ENCODE data around the gene NOTCH1. TPM values are rescaled to one million over a fixed set of nuclear protein-coding genes. Genes with fewer than 3 reads are reported as not detected.

The NOTCH1 gene
- total RNA-seq: 11.8 and 17.3 TPM in 2 replicates

DNA sequence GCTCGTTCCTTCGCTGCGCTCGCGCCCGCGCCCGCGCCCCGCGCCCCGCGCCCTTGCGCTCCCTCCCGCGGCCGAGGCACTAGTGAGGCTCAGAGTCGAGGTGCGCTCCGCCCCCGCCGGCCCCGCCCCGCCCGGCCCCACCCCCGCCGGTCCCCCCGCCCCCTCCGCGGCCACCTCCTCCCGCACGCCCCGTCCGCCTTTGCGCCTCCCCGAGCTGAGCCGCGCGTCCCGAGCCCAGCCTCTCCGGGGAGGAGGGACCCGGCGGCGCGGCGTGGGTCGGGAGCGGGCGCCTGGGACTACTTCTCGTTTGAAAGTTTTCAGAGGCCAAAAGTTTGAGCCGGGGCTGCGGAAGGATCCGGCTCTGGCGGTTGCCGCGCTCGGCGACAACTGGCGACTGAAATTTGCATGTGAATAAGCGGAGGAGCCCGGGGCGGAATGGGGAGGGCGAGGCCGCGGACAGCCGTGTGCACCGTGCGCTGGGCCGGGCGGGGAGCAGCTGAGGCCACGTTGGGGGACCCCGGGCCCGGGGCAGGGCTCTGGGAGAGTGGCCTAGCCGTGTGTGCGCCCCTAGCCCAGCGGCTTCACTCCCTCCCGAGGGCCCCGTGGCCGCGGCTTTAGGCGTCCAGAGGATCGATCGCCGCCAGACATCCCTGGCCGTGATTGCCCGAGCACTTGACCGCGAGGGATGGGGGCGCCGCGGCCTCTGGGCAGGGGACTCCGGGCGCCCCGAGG lies at the start of gene NOTCH1:
Gene NOTCH1 (minus strand): TSS at position 84 of the 732 bp plus-strand sequence. CDS start 262 bp downstream, outside the sequence.

DNA sequence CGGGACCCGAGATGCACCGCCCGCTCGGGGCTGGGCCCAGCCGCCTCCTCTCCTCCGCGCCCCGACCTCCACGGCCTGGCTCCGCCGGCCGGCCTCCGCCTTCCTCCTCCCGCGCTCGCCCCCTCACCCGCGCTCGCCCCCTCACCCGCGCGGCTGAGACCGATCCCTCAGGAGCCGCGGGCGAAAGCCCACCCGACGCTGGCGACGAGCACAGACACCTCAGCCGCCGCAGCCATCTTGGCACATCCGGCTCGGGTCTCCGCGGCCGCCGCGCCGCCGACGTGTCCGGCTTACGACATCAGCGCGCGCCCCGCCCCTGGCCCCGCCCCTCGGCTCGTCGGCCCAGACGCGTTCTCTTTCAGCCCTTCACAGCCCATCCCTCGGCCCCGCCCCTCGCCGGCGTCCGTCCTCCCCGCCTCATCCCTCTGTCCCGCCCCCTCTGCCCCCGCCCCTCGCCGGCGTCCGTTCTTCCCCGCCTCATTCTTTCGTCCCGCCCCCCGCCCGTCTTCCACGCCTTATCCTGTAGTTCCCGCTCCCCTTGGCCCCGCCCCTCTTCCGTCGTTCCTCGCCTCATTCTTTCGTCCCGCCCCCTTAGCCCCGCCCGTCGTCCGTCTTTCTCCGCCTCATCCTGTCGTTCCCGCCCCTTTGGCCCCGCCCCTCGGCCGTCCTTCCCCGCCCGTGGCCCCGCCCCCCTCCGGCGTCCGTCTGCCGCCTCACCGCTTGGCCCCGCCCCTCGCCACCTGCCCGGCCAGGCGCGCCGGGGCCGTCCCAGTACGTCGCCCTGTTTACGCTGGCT lies 62.9 kb downstream of the NOTCH1 start, which contains the start of gene SEC16A:
Gene SEC16A (minus strand): TSS at position 248 of the 796 bp plus-strand sequence. CDS start 5,425 bp downstream, outside the sequence.

Other genes with a start within 250 kb of the NOTCH1 start
- gene CCDC187, start 242.0 kb downstream of the NOTCH1 start, total RNA-seq: under 0.01 TPM in 2 replicates
- 70.9 and 79.5 TPM in 2 replicates for gene GPSM1, start 218.5 kb downstream of the NOTCH1 start, total RNA-seq
- gene DNLZ, start 182.3 kb downstream of the NOTCH1 start, total RNA-seq: 14.5 and 15.6 TPM in 2 replicates
- gene CARD9, start 172.4 kb downstream of the NOTCH1 start, total RNA-seq: 0.77 and 0.79 TPM in 2 replicates
- 3.6 and 4.6 TPM in 2 replicates for gene SNAPC4, start 145.9 kb downstream of the NOTCH1 start, total RNA-seq
- 19.5 and 22.6 TPM in 2 replicates for gene ENTR1, start 135.4 kb downstream of the NOTCH1 start, total RNA-seq
- 30.7 and 36.9 TPM in 2 replicates for gene PMPCA, start 135.4 kb downstream of the NOTCH1 start, total RNA-seq
- 4.5 and 4.6 TPM in 2 replicates for gene INPP5E, start 106.2 kb downstream of the NOTCH1 start, total RNA-seq
- 10.4 and 12.3 TPM in 2 replicates for gene SEC16A, start 63.0 kb downstream of the NOTCH1 start, total RNA-seq
- gene EGFL7, start 116.9 kb upstream of the NOTCH1 start, total RNA-seq: 6.1 and 8.7 TPM in 2 replicates
- gene AGPAT2, start 141.4 kb upstream of the NOTCH1 start, total RNA-seq: 27.7 and 31.8 TPM in 2 replicates
- 0.69 and 1.1 TPM in 2 replicates for gene DIPK1B, start 166.5 kb upstream of the NOTCH1 start, total RNA-seq
- gene LCN10, start 196.9 kb upstream of the NOTCH1 start, total RNA-seq: 0.16 TPM in 1 of 2 replicates, not detected in the other
- not detected in 2 replicates for gene LCN6, start 202.5 kb upstream of the NOTCH1 start, total RNA-seq
- not detected in 2 replicates for gene LCN8, start 212.2 kb upstream of the NOTCH1 start, total RNA-seq
- not detected in 2 replicates for gene LCN15, start 218.5 kb upstream of the NOTCH1 start, total RNA-seq
- gene TMEM141, start 245.3 kb upstream of the NOTCH1 start, total RNA-seq: 44.7 and 44.8 TPM in 2 replicates